SIG-M5 treated with dmso at 0.1 percent for 504 hours (cell line): ENCODE measurements around the gene RPL21.
"Not testable (repeated sequence)": the region's sequence is repeated elsewhere in the genome, so short reads cannot be mapped to it uniquely, and the experiment has no call there.

ENCODE experiments used
- DNase-seq: peaks from one replicate; lab custom pipeline; 2025; ENCODE audit not compliant: unreplicated experiment; lab: John Stamatoyannopoulos, UW

Gene RPL21

DNA sequence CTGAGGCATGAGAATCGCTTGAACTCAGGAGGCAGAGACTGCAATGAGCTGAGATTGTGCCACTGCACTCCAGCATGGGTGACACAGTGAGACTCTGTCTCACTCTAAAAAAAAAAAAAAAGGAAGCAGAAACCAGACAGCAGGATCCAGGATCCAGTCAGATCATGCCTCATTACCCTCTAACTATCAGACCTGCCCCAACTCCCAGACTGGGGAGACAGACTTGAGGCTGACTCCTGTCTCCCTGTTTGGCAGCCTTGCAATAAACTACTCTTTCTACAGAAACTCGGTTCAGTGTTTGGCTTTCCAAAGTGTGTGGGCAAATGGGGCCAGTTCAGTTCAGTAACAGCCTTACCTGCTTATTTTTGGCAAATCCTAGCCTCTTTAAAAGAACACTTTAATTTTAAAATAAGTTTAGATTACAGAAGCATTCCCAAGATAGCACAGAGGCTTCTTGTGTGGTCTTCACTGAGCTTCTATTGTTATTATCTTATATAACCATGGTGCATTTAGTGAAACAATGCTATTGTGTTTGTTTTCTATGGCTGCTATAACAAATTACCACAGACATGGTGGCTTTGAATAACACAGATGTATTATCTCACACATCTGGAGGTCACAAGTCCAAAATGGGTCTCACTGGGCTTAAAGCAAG is 37.8 kb downstream of the RPL21 start:
- no peak for DNase-seq

DNA sequence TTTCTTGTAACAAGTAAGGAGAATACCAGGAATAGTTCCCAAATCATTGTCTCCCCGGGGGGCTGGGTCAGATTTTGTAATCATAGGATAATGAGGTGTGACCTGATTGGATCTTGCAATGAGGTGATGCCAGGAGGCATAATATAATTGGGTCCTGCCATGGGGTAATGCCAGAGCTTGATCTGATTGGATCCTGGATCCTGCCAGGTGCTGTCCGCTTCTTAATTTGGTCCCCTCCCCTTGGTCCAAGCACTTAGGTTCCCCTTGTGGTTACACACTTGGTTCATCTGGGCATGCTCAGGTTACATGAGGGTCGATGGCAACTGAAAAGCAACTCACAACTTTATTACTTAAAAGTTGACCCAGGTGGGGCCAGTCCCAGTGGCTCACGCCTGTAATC is 39.4 kb downstream of the RPL21 start:
- DNase-seq: no peak

DNA sequence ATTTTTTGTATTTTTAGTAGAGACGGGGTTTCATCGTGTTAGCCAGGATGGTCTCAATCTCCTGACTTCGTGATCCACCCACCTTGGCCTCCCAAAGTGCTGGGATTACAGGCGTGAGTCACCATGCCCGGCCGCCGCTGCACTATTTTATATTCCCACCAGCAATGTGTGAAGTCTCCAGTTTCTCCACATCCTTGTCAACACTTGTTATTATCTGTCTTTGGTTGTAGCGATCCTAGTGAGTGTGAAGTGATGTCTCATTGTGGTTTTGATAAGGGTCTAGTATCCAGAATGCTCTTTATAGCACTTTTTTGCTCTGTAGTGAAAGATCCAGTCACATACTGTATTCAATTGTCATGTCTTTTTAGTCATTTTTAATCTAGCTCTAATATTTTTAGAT is 40.6 kb downstream of the RPL21 start:
- DNase-seq: not testable (repeated sequence)

DNA sequence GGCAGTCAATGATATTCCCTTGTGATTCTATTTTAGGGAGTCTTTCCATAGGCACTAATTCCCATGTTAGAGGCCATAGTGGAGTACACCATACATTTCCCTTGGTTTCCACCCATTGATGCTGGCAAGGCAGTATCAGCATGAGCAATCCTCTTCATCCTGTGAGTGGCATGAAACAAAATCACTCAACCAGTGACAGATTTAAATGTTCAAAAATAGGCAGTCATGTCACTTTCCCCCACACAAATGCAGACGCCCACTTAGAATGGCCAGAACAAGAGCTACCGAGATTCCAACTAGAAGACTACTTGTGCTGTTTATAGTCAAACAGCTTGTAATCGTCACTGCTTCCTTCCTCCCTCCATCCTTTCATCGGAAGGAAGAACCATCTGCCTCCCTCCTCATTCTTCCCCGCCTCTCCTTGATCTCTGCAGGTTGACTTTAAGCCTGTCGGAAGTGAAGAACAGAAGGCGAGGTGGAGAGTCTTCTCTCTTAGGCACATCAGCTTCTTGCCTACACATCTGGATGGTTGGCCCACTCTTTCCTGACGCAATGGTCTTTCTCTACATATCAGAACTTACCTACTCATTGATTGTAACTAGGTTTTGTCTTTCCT is 41.8 kb downstream of the RPL21 start:
- no peak for DNase-seq

DNA sequence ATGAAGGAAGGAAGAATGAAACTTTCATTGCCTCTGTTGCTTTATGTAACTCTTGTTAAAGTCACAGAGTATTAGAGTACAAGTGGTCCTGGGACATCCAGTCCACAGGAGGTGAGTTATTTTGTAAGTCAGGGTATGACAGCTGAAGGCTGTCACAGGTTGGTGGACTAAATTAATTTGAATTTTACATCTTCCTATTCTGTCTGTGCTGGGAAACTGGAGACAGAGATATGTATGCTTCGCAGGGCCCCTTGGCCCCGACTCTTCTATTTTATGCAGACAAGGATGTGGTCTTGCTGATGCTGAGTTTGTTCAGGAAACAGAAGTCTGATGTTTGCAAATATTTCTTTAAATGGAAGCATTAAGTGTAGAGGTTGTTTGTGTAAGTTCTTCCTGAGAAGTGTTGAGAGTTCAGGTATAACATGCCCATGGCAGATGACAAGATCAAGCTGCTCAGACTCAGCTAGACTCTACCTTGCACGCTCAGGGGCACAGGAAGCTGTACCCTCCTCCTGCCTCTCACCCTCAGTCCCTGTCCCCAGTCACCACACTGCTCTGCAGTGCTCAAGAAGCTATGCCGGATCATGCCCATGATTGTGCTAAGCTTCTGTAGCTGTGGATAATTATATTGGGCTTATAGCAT is 42.6 kb downstream of the RPL21 start:
- DNase-seq: no peak

DNA sequence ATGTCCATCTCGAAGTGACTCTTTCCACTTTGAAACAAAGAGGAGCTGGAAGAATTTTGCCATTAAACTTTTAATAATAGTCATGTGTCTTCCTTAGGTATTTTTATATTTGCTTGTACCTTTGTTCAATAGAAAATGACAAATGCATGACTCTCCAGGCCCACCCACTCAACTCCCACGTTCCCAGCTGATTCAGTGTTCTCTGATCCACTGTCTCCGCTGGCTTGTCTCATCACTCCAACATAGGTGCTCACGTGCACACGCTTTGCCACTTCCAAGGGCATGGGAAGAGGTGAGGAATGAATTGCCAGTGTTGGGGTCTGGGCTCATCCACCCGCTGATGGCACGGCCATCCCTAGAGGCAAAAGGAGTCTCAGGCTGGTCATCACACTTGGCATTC is 43.7 kb downstream of the RPL21 start:
- no peak for DNase-seq

DNA sequence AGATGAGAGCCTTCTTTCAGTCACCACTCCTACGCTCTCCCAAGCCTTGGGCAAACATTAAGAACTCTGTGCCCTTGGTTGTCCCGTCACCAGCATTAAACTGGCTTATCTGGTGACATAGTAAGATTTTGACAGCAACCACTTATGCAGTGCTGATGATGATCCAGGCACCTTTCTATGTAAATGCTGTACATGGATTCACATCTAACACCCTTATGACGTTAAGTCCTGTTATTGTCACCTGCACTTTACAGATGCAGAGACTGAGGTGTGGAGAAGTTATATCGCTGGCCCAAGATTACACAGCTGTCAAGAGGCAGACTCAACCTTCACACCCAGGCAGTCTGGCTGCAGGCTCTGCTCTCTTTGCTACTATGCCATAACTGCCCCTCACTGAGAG is 44.3 kb downstream of the RPL21 start:
- DNase-seq: no peak

DNA sequence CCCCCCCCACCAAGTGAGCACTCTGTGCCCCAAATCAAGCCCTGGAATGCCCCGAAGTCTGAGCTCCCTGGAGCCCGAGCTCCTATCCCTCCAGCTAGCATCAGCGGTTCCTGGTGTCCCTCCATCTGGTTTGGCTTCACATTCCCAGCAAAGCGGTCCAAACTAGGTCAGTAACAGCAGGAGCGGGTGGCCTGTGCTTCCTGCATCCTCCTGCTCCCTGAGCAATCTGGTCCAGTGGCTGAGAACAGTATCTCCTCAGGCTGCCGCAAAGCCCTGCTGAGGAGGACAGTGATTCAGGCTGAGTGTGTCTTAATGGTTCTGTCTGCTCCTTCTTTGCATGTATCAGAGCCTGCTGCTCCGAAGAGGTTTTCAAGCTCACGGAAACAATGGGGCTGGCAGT is 45.1 kb downstream of the RPL21 start:
- no peak for DNase-seq

DNA sequence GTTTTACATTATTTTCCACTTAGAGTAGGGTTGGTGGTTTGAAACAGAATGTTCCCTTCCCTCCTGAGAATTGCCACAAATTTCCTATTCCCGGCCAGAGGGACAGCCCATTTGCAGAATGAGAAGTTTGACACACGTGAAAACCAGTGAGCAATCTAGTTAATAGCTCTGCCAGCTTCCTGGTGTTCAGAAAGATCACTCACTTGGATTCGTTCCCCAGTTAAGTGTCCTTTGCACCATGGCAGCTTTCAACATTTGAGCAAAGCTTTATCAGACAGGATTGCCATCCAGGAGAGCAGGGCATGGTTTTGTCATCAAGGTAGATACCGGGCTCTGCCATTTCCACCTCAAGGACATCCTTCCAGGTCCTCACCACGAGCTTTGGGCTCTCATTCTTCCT is 47.5 kb downstream of the RPL21 start:
- DNase-seq: no peak

DNA sequence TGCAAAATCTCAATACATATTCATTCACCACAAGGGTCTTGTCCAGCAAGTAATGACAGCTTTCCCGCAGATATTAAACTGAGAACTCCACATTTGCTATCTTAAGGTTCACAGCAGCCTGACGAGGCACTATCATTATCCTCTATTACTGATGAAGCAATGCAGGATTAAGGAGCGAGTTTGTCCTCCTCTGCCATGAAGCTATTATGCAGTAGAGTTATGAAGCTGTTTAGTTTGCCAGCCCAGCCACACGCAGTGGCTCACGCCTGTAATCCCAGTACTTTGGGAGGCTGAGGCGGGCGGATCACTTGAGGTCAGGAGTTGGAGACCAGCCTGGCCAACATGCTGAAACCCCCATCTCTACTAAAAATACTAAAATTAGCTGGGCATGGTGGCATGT is 49.0 kb downstream of the RPL21 start:
- not testable (repeated sequence) for DNase-seq

DNA sequence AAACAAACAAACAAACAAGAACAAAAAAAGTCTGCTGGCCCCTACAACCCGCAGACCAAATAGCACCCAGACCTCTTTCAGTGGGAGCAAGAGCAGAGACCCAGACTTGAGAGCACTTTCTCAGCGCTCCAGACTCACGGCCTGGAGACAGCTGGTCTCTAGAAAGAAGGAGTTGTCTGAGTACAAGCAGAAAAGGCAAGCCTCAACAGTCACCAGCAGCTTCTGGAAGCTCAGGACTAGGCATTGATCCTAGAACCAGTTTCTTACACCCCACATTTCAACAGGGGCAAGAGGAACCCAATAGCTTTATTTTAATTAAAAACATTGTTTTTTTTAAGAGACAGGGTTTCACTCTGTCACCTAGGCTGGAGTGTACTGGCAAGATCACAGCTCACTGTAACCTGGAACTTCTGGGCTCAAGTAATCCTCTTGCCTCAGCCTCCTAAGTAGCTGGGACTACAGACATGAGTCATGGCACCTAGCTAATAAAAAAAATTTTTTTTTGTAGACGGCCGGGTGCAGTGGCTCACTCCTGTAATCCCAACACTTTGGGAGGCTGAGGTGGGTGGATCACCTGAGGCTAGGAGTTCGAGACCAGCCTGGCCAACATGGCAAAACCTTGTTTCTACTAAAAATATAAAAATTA is 49.7 kb downstream of the RPL21 start:
- no peak for DNase-seq

DNA sequence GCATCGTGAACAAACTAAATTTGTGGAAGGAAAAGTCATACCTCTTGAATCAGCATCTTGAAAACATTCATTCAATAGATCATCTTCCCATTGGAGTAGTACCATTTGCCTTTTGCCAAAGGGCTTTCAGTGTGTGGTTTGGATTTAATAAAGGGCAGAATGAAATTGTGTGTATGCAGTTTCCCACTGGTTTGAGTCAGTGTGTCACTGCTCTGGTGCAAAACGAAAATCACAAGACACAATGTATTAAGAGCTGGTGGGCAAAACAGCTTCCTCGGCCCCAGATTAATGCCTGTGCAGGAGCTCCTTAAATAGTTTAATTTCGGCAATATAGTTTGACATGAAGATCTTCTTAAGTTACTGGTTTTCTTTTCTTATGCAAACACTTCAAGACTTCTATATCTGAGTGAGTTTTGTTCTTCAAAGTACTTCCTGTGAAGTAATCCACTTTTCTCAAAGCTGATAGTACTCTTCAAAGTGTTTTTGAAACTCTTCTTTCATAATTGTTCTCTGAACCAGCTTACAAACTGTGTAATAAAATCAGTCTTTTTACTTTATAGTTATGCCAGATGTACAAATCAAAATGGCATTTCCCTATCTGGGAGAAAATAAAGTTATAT is 51.4 kb downstream of the RPL21 start:
- peak; percentile 8 for DNase-seq

DNA sequence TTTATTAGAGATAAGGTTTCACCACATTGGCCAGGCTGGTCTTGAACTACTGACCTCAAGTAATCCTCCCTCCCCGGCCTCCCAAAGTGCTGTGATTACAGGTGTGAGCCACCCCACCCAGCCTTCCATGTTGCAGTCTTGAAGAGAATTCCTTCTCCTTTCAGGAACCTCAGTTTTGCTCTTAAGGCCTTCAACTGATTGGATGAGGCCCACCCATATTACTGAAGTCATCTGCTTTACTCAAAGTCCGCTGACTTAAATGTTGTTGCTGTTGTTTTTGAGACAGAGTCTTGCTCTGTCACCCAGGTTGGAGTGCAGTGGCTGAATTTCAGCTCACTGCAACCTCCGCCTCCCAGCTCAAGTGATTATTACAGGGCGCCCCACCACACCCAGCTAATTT is 52.7 kb downstream of the RPL21 start:
- DNase-seq: no peak

DNA sequence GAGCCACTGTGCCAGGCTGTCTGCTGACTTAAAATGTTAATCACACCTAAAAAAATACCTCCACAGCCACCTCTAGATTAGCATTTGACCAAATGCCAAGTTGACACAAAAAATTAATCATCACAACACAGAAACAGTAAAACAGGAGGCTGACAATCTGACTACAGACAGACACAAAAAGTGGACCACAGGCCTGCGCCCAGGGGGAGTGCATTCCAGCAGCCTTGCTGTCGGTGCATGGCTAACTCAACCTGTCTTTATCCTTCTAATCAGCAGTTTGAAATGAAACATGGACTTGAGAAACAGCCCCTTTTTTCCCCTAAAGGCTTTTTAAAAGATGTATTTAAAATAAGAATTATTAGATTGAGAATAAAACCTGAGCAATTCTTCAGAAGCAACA is 53.3 kb downstream of the RPL21 start:
- no peak for DNase-seq
